HG02981 (cell line): ENCODE results near the gene PLXNA2.

Source experiments
- ATAC-seq: cut with Tn5 transposase; IDR thresholded peaks from one replicate; pipeline ENCODE4 v1.9.1; 2021; ENCODE audit warnings: mild to moderate bottlenecking, moderate library complexity; ENCODE audit not compliant: unreplicated experiment

PLXNA2 gene, protein sequence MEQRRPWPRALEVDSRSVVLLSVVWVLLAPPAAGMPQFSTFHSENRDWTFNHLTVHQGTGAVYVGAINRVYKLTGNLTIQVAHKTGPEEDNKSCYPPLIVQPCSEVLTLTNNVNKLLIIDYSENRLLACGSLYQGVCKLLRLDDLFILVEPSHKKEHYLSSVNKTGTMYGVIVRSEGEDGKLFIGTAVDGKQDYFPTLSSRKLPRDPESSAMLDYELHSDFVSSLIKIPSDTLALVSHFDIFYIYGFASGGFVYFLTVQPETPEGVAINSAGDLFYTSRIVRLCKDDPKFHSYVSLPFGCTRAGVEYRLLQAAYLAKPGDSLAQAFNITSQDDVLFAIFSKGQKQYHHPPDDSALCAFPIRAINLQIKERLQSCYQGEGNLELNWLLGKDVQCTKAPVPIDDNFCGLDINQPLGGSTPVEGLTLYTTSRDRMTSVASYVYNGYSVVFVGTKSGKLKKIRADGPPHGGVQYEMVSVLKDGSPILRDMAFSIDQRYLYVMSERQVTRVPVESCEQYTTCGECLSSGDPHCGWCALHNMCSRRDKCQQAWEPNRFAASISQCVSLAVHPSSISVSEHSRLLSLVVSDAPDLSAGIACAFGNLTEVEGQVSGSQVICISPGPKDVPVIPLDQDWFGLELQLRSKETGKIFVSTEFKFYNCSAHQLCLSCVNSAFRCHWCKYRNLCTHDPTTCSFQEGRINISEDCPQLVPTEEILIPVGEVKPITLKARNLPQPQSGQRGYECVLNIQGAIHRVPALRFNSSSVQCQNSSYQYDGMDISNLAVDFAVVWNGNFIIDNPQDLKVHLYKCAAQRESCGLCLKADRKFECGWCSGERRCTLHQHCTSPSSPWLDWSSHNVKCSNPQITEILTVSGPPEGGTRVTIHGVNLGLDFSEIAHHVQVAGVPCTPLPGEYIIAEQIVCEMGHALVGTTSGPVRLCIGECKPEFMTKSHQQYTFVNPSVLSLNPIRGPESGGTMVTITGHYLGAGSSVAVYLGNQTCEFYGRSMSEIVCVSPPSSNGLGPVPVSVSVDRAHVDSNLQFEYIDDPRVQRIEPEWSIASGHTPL (N-terminal part only)

DNA sequence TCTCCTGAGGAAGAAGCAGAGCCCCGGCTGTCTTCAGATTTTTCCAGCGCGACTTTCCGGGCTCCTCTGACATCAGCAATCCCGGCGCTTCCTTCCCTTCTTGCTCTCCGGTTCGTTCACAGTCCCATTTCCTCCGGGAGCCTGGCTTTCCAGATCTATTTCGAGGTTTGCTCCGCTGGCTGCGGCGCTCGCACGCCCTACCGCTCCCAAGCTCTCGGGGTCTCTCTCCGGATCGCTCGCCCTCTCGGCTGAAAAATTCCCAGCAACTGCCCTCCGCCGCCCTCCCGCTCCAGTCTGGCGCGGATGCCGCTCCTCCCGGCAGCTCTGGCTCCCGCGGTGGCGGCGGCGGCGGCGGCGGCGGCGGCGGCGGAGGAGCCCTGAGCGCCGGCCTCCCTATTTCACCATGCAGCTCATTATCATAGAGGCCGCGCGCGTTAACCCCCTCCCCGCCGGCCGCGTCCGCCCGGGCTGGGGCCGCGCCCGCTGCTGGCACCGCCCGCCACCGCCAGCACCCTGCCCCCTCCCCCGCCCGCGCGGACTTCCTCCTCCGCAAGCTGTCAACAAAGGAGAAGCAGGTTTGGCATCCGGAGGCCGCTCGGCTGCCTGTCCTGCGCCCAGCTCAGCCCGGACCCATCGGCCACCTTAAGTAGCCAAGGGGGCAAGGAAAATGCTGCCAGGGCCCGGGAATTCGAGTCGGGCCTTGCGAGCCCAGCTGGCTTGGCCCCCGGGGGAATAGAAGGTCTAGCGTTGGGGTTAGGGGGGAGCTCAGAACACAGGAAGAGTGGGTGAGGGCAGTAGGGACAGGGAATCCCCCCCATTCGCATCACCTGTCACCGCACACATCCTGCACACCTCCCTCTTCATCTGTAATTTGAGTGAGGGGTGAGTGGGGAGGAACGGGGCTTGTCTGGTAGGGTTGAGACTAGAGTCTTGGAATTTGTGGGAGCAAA lies at the start of gene PLXNA2:
TSS of gene PLXNA2 (minus strand) at position 418 of the 950 bp plus-strand sequence. CDS start 26,462 bp downstream, outside the sequence.
- no peak for ATAC-seq

DNA sequence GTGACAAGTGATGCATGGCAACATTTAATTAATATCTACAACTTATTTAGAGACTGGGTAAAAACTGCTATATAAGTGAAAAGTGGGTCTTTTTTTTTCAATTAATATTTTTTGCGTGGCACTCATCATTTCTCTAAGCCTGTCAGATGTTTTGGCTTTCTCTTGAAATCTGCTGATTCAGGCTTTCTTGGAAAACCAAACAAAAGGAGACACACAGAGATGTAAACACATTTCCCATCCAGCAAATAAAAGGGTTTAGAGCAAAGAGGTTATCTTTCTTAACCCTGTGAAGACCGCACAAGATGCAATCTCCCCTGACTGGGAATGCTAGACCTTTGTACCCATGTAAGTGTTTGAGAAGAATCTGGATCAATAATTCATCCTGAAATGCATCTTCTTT lies 48.7 kb upstream of the PLXNA2 start:
- no peak for ATAC-seq

DNA sequence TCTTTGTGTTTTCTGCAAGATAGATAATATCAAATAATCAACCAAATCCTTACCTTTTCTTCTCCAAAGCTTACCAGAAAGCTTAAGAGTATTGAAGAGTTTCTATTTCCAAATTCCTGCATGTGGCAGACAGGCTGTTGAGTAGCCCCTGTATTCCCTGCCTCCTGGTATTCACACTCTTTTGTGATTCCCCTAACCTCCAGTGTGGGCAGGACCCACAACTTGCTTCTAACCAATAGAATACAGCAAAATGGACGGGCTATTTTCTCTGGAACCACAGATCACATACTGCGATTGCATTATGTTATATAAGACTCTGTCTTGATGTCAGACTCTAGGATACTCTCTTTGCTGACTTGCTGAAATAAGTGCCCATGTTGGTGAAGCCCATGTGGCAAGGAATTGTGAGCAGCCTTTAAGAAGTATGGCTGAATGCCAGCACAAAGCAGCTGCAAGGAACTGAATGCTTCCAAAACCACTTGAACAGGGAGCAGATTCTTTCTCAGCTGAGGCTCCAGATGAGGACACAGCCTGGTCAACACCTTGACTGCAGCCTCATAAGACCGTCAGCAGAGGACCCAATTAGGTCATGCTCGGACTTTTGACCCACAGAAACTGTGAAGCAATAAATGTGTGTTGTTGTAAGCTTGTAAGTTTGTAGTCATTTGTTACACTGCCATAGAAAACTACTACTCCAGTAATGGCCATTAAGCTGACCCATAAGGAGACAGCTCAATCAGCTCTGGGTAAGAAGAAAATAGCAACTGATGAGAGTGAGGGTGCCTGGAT lies 47.9 kb upstream of the PLXNA2 start:
- ATAC-seq = no peak

DNA sequence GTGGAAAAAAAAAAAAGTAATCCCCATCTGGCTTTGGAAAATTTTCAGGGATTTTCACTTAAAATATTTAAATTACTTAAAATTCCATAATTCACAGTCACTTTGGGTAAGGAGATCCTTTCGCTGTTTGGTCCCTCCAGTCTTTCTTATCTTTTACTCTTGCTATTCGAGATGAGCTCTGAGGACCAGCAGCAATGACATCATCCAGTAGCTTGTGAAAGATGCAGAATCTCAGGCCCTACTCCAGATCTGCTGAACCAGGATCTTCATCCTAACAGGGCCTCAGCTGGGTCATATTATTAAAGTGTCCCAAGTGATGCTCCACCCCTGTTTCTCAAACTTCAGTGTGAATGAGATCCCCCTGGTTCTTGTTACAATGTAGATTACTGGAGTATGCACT lies 46.9 kb upstream of the PLXNA2 start:
- no peak for ATAC-seq

DNA sequence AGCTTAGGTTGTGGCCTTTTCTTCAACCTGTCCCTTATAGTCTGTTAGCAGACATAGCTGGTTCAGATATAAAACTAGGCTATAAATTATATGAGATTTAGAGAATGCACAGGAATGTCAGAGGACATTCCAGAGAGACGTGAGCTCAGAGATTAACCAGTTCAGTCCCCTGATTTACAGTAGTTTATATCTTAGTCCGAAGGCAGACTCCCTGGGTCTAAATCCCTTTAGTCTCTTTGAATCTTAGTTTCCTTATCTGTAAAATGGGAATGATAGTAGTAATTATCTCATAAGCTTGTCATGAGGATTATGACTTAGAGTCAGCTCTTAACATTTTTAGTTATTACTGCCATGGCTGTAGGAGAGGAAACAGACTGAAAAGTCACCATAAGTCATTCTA lies 45.5 kb upstream of the PLXNA2 start:
- no peak for ATAC-seq

DNA sequence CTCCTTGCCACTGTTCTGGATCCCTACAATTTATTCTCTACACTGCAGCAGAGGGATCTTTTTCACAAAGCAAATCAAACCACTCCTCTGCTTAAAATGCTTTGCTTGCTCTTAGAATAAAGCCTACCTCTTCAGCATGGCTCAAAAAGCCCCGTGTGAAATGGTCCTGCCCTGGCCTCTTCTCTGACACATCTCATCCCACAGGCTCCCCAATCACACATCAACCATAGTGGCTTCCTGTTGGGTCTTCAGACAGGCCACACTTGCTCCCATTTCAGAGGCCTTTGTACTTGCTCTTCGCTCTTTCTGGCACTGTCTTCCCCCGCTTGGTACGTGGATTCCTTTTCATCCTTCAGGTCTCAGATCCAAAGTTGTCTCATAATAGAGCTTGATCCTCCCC lies 44.3 kb upstream of the PLXNA2 start:
- no peak for ATAC-seq

DNA sequence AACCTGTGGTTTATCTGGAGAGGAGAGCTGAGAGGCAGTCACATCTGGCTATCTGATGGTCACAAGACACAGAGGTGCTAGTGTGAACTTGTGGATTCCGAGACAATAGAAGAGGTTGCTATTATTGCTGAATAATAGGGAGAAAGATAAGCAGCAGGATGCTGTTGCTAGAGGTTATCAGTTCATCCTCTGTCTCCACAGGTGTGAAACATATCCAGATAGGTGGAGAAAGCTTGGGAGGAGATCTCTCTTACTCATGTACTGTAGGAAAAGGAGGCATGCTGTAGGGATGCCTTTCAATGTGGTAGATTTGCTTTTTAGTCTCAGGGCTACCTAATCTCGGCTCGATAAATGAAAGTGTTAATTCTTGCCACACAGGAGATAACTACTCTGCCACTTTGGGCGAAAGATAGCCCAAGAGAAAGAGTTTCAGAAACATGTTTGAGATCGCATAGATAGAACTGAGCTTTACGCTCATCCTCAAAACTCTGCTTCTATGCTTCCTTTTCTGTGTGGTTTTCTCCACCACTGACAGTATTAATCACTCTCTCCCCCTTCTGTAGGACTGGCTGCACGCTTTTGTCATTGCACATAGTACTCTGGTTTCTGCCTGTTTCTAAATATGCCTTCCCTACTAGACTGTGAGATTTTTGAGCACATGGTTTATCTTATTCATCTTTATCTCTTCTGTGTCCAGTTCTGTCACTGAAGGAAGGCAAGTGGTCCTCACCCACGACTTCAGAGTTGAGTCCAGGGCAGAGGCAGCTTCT lies 36.7 kb upstream of the PLXNA2 start:
- ATAC-seq = no peak

DNA sequence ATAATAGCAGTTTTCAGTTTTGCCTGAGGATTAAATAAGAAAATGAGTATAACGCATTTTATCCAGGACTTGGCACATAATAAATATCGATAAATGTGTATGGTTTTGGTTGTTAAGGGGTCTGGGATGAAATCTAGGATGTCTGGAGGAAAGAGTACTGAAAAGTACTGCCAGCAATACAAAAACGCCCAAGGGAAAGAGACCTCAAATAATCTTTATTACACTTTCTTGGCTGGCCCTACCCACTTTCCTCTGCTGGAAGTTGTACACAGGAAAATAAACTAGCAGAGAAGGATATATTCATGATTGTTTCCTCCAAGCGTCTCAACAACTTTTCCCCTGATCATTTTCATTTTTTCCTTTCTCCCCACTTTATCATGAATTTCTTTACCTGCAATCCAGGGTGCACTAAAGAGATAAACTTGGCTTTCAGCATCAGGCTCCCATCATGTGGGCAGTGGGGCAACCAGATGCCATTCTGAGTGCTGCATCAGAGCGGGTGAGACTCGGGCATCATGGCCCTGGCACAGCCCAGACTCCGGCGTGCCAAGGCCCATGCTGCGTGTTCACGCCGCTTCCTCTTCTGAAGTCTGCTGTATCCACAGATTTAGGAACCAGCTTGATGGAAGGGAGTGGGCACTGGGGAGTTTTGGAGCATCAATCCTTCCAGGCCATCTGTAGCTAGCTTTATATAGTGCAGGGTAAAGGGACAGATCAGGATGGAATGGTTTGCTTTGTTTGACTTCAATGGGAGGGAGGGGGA lies 35.8 kb upstream of the PLXNA2 start:
- ATAC-seq = no peak

DNA sequence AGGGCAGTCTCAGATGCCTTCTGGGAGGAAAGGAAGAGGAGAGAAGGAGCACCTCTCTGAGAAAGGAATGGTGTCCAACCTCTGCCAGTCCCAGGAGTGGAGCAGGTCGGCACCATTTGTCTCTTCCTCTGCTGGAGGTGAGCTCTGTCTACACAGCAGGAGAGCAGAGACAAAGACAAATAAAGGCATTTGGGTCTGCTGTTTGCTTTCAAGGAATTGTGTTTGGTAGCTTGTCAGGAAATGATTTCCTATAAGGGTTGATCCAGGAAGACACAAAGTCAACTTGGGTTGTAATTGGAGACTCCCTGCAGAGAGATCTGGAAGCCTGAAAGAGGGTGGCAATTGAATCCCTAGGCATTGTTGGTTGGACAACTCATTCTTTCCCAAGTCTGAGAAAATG lies 34.5 kb upstream of the PLXNA2 start:
- ATAC-seq = no peak

DNA sequence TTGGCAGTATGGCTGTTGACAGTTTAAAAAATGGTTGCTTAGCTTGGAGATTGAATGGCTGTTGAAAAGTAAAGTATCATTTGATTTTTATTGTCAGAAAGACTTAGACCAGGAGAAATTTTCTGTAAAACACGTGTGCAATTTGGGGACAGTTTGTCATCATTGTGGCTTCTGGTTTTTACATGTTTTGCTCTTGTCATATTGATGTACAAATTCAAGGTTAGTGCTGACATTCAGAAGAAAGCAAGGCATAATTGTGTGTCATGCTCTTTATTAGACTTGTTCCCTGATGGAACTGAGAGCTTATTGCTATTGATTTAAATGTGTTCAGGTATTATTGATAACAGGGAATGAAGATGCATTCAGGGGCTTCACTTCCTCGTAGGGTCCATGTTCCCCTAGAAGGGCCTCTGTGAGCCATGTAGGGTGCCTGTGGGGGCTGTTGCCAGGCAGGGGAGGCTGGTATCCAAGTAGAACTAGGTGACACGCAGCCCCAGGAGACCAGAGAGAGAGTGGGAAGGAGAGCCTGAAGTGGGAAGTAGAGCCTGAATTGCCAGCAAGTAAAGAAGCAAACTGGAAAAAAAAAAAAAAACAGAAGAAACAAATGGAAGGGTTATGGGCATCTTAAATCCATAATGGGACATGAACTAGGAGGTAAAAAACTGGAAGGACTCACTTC lies 32.7 kb upstream of the PLXNA2 start:
- no peak for ATAC-seq

DNA sequence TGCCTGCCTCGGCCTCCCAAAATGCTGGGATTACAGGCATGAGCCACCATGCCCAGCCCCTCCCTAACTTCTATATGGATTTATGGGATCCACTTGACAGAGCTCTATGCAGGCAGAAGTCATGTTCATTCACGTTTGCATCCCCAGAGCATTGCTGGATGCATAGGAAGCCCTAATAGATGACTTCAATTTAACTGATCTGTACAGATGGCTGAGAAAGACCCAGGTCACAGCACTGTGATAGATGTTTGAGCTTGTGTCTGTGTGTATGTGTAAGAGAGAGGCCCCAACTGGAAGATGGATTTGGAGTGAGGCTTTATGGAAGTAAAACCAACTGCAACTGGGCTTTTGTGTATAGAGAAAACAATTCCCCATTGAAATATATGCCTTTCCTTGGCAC lies 30.9 kb upstream of the PLXNA2 start:
- no peak for ATAC-seq

DNA sequence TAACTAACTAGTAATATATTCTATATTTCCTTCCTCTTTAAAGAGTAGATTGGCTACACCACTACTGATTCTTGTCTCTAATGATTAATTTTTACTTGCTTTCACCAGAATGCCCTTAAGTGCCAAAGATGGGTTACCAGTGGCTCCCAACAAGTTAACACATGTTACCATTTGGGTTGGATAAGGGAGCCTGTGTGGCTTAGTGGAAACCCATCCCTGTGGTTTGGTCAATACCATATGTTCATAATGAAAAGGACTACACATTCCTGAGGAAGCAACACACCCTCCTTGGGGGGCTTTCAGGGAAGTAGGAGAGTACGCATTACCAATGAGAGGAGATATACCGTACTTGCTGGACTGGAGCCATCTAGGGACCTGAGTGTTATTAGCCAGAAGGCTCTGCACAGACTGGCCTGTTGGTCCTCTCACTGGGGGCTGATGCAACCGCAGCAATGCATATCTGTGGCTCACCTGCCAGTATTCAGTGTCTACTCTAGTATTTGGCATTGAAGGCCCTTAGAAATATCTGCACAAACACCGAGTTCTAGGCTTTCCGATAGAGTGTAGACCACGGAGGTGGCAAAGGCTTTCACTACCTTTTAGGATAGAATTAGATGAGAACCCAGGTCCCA lies 29.3 kb upstream of the PLXNA2 start:
- ATAC-seq = no peak

DNA sequence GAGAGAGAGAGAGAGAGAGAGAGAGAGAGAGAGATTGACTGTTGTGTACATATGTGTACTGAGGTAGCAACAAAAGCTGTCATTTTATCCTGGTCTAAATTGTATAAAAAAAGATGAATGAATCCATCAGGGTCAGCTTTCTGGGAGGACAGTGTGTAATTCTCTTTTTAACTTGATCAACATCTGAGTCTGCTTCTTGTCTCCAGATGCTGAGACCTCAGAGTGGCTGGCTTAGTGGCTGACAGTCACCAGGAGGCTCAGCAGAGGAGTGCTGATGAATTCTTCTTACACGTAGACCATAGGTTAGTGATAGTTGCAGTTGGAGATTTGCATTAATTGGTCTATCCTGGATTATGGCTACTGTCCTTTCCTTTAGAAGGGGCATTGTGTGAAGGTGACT lies 28.5 kb upstream of the PLXNA2 start:
- ATAC-seq = no peak

DNA sequence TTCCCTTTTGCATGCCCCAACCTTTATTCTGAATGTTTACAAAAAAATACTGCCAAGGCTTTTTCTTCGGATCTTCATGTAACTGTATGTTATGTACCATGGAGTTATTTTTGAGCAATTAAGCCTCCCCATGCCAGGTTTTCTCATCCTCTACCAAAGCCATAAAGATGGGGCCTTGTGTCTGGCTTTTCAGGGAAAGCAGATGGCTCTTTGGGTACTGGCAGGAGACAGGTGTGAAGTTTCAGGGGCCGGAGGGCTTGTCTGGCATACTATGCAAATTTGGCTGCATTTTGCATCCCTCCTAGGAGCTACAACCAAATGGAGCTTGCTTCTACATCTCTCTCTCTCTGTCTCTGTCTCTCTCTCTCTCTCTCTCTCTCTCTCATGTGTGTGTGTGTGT lies 28.1 kb upstream of the PLXNA2 start:
- ATAC-seq = no peak

DNA sequence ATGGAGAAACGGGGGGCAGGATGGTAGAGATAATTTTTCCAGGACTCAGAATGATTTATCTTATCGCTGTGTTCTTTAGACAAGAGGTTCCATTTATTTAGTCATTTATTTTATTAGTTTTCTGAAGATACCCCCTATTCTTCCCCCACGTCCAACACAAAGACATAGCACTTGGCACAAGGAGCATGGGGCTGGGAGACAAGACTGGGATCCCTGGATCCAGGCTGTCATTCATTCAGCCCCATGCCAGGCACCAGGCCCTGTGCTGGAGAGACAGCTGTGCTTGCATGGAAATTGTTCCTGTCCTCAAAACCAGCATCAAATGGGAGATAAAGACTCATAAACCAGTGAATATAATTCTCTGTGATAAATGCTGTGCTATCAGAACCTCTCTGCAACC lies 27.1 kb upstream of the PLXNA2 start:
- no peak for ATAC-seq

DNA sequence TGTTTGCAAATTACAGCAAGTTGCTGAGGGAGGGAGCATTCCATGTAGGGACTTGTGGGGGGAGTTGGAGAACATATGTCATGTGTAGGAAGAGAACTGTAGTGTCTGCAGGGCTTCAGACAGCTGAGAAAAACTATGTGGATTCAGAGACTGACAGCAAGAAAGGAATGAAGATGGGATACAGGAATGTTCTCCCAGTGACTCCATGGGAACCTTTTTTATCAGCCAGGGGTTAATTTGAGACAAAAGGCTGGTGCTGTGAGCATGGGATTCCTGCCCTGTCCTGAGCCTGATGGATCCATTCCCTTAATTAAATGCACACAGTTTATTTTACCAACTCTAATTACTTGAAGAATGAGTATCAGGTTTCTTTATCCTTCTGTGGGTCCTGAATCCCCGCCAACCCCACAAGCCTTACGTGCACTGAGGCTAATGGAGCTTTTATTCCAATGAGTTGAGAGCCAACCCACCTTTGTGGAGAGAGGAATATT lies 26.5 kb upstream of the PLXNA2 start:
- ATAC-seq = no peak

DNA sequence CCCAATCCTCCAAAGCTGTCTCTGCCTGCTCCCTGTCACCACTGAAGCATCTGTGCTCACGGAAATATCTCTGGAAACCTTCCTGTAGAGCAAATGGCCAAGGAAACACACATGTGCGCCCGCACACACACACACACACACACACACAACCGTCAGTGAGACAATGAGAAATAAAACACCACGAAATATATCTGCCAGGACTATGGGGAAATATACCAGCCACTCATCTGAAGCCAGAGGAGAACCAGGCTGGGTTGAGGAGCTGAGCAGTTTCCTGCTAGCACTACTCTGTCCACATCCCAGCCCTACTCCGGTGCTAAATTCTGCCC lies 25.1 kb upstream of the PLXNA2 start:
- ATAC-seq = no peak
